HS-5 (cell line): Measurements from ENCODE around the gene TRAF2.

Experiments used
- DNase-seq: peaks from one replicate; pipeline ENCODE4 v3.0.0-alpha.2; 2012; ENCODE audit warnings: low read depth

TRAF2 gene

DNA sequence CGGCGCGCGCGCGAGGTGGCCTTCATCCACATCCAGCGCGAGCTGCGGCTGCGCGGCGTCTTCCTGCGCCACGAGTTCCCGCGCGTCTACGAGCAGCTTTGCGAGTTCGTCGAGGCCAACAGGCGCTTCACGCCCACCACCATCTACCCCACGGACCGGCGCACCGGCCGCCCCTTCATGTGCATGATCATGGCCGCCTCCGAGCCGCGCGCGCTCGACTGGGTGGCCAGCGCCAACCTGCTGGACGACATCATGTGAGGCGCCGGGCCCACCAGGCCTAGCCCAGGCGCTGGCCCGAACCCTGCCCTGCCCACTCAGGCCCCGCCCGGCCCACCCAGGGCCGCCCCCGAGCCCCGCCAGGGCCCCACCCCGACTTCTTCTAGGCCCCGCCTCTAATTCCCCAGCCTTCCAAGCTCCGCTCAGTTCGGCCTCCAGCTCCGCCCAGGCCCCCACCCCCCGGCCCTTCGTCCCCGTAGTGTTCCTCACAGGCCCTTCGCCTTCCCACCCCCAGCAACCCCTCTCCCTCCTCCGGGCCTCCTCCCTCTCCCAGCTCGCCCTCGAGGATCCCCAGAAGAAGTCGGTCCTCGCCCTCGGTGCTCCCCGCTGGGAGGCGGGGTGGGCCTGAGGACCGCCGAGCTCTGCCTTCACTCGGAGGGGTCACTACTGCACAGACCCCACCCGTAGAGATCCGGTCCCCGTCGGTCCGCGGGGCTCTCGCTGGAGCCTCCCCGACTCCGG is 39.1 kb upstream of the TRAF2 start:
- DNase-seq = peak; percentile 59

- peak; percentile 70 for DNase-seq
These were observed 38.4 kb upstream of the TRAF2 start for GRCh38 chr9:136847826-136848392.

DNA sequence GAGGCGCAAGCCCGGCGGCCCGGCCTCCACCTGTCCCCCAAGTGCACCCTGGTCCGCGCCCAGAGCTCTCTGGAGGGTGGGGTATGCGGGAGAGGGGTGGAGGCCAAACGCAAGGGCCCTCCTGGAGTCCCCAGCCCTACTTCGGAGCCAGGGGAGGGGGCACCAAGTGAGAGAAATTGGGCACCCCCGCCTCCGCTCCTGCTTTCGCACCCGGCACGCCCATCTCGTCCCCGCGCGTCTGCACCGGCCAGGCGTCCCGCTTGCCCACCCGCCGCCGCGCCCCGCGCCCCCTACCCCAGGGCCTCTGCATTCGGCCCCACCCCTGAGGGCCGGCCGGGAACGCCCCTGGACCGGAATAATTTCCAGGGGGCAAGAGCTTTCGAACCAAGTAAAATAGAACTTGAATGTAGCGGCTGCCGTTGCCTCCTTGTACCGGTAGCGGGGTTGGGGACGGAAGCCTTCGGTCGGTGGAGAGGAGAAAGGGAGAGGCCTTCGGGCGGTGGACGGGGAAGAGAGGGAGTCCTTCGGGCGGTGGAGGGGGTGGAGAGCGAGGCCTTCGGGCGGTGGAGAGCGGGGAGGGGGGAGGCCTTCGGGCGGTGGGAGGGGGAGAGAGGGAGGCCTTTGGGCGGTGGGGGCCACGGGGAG is 37.8 kb upstream of the TRAF2 start:
- DNase-seq = peak; percentile 30

GRCh38 chr9:136849038-136849959 is 37.0 kb upstream of the TRAF2 start, which contains the start of gene PHPT1:
Gene PHPT1 (plus strand): TSS chr9:136849409. CDS start chr9:136849431, 22 bp downstream.
- DNase-seq = peak; percentile 97

DNA sequence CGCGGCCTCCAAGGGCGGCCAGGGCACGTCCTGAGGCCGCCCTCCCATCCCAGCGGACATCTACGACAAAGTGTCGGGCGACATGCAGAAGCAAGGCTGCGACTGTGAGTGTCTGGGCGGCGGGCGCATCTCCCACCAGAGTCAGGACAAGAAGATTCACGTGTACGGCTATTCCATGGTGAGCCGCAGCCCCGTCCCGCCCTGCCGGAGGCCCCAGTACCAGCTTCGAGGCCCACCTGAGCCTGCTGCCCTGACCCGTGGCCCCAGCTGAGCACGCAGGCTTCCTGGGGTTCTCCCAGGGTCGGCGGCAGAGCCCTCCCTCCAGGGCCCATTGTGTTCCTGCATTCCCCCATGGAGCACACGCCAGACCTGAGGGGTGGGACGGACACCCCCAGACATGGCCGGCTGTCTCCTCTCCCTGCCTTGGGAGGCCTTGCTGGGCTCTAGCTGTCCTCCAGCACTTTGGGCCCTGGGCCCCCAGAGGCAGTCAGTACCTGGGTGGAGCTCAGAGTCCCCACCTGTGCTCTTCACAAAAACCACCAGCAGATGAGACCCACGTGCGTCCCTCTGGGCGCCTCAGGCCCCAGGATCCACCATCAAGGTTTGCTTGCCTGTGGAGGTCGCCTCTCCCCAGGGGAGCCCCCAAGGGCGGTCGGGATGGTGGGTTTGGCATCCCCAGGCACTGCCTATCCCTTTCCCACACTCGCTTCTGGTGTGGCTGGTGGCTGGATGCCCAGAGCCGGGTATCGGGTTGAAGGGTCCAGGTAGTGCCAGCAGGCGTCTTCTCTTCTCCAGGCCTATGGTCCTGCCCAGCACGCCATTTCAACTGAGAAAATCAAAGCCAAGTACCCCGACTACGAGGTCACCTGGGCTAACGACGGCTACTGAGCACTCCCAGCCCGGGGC is 36.1 kb upstream of the TRAF2 start:
- no peak for DNase-seq

DNA sequence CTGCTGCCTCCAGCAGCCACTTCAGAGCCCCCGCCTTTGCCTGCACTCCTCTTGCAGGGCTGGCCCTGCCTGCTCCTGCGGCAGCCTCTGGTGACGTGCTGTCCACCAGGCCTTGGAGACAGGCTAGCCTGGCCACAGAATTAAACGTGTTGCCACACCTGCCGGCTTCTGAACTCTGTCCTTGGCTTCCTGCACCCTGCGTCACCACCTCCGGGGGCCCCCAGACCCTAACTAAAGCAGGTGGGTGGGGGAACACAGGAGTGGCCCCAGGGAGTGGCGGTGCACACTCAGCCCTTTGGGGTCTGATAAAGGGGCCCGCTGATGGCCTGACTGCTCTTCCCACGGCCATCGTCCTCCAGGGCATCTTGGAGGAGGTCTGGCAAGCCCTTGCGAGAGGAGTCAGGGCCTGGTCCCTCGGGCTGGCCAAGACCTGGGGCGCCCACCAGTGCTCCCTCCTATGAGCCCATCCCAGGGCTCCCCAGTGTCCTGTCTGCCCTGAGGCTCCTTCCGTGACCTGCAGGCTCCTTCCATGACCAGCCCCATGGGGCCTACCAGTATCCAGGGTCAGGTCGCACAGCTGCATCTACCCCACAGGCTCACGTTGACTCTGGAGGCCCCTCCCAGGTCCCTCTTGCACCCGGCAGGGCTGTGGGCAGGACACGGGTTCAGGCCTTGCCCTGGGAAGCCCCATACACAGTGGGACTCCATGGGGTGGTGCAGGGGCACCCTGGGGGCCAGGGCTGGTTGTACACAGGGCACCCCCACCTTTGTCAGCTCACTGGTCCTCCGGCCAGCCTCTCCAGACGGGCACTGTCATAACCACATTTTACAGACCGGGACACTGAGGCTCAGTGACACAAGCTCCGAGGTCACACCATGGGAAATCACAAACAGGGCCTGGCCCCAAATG is 35.2 kb upstream of the TRAF2 start:
- no peak for DNase-seq

- no peak for DNase-seq
These were observed 34.2 kb upstream of the TRAF2 start, which contains the start of gene MAMDC4 for GRCh38 chr9:136851941-136852663. Gene MAMDC4 (plus strand): TSS chr9:136852346. CDS start chr9:136852417, 71 bp downstream.

DNA sequence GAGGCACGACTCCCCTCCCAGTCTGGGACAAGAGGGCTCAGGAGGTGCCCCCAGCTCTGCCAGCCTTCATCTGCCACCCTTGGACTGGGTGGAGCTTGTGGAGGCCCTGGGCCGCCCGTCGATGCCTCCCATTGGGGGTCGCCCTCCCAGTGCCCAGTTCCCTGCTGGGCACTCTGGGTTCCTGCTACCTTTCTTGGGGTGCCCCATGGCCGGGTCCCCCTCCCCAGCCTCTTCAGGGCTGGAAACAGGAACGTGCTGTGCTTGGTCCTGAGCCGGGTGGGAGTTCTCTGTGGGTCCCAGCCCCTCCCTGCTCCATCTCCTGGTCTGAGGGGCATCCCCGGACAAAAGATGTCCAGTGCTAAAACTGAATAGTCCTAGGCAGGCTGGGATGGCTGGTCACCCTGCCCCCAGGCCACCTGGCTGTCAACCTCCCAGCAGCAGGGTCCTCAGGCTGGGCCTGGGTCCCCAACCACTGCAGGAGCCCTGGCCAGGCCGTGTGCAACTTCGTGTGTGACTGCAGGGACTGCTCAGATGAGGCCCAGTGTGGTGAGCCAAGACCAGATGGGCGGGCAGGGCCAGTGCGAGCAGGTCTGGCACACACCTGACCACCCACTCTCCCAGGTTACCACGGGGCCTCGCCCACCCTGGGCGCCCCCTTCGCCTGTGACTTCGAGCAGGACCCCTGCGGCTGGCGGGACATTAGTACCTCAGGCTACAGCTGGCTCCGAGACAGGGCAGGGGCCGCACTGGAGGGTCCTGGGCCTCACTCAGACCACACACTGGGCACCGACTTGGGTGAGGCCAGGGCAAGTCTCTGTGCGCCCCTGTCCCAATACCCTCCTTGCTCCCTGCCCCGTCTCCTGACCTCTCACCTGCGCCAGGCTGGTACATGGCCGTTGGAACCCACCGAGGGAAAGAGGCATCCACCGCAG is 33.4 kb upstream of the TRAF2 start:
- no peak for DNase-seq

DNA sequence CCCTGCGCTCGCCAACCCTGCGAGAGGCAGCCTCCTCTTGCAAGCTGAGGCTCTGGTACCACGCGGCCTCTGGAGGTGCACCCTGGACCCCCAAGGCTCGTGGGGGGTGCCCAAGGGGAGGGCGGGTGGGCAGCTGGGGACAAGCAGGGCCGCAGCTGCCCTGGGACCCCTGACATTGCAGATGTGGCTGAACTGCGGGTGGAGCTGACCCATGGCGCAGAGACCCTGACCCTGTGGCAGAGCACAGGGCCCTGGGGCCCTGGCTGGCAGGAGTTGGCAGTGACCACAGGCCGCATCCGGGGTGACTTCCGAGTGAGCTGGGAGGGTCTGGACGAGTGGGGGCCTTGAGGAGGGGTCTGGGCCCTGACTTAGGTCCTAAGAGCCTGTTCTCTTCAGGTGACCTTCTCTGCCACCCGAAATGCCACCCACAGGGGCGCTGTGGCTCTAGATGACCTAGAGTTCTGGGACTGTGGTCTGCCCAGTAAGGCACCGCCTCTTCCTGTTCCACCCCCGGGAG is 32.7 kb upstream of the TRAF2 start:
- no peak for DNase-seq

GRCh38 chr9:136854113-136854841 is 32.0 kb upstream of the TRAF2 start:
- no peak for DNase-seq

DNA sequence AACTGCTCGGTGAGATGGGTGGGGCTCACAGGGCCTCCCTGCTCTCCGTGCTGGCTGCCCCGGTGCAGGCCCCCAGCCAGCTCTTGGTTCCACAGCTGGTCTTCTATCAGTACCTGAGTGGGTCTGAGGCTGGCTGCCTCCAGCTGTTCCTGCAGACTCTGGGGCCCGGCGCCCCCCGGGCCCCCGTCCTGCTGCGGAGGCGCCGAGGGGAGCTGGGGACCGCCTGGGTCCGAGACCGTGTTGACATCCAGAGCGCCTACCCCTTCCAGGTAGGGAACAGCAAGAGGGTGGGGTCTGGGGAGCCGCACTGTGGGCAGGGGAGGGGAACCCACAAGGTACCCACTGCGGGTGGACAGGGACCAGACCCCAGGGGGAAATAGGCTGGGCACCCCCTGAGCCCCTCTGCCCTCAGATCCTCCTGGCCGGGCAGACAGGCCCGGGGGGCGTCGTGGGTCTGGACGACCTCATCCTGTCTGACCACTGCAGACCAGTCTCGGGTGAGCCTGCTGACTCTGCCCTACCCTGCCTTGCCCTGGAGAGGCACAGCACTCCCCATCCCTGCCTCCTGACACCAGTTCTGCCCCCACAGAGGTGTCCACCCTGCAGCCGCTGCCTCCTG is 31.4 kb upstream of the TRAF2 start:
- no peak for DNase-seq

GRCh38 chr9:136855461-136856078 is 30.7 kb upstream of the TRAF2 start:
- no peak for DNase-seq

- DNase-seq = no peak
These were observed 30.2 kb upstream of the TRAF2 start for GRCh38 chr9:136856079-136856476.

DNA sequence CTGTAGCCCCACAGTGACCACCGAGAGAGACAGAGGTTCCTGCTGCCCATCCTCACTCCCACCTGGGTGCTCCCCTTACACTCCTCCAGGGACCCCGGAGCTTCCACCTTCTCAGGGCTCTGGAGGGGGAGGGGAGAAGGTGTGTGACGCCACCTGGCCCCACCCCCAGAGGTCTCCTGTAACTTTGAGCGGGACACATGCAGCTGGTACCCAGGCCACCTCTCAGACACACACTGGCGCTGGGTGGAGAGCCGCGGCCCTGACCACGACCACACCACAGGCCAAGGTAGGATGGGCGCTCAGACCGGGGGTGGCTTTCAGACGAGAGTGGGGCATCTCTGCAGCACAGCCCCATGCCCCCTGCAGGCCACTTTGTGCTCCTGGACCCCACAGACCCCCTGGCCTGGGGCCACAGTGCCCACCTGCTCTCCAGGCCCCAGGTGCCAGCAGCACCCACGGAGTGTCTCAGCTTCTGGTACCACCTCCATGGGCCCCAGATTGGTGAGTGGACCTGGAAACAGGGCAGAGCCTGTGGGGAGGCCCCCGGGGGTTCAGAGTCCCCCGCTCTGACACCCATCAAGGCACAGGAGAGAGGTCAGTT is 29.7 kb upstream of the TRAF2 start:
- no peak for DNase-seq

DNA sequence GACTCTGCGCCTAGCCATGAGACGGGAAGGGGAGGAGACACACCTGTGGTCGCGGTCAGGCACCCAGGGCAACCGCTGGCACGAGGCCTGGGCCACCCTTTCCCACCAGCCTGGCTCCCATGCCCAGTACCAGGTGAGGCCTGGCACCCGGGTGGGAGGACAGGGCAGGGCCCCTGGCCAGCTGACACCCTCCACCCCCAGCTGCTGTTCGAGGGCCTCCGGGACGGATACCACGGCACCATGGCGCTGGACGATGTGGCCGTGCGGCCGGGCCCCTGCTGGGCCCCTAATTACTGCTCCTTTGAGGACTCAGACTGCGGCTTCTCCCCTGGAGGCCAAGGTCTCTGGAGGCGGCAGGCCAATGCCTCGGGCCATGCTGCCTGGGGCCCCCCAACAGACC is 29.1 kb upstream of the TRAF2 start:
- DNase-seq = no peak
